GM19023 (cell line): ENCODE results near the gene PGM1.
"Not testable (repeated sequence)": the region's sequence is repeated elsewhere in the genome, so short reads cannot be mapped to it uniquely, and the experiment has no call there.

Experiments used
- ATAC-seq: cut with Tn5 transposase; IDR thresholded peaks from one replicate; pipeline ENCODE4 v1.9.1; 2021; ENCODE audit warnings: mild to moderate bottlenecking, moderate library complexity; ENCODE audit not compliant: unreplicated experiment

PGM1 gene

DNA sequence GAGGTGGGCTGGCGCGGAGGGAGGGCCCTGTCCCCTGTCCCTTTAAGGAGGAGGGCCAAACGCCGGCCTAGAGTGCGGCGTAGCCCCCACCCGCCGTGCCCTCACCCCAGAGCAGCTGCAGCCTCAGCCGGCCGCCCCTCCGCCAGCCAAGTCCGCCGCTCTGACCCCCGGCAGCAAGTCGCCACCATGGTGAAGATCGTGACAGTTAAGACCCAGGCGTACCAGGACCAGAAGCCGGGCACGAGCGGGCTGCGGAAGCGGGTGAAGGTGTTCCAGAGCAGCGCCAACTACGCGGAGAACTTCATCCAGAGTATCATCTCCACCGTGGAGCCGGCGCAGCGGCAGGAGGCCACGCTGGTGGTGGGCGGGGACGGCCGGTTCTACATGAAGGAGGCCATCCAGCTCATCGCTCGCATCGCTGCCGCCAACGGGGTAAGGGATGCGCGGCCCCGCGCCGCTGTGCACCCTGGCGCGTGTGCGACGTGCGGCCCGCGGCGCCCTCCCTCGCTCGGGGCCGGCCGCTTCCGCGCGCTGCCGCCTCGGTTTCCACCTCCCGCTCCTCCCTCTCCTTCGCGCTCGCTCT is at the start of gene PGM1:
TSS of gene PGM1 (plus strand) at position 109 of the 583 bp plus-strand sequence. CDS start at position 187, 78 bp downstream.
- ATAC-seq, result peak; percentile 77

DNA sequence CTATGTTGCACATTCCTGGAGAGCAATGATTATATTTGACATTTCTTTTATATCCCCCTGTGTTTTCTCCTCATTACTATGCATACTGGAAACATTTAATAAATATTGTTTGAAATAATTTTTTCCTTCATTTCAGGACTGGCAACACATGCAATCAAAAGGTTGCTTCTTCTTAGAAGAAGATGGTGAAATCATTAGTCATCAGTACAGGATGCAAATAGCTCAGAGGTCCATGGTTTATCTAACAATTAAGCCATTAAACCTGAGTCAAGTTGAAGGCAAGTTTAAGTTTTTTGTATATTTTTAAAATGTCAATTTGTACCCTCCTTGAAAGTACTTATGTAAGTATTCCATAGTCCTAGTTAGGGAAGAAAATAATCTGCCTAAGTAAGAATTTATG is 47.4 kb upstream of the PGM1 start:
- no peak for ATAC-seq

GRCh38 chr1:63547621-63548294 is 45.5 kb upstream of the PGM1 start:
- ATAC-seq, result no peak

DNA sequence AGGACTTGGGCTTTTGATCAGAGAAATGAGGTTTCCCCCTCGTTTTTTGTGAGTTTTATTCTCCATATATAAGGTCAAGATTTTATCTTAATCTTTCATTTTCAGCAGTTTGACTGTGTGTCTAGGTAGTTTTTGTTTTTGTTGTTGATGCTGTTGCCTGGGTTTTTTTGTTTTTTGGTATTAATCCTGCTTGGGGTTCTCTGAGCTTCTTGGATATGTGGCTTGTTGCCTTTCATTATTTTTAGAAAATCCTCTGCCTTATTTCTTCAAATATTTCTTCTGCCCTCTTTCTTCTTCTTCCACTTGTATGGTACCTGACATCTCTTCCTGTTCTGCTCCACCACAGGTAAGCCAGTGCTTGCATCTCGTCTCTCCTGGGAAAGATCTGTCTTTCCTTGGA is 44.9 kb upstream of the PGM1 start:
- no peak for ATAC-seq

DNA sequence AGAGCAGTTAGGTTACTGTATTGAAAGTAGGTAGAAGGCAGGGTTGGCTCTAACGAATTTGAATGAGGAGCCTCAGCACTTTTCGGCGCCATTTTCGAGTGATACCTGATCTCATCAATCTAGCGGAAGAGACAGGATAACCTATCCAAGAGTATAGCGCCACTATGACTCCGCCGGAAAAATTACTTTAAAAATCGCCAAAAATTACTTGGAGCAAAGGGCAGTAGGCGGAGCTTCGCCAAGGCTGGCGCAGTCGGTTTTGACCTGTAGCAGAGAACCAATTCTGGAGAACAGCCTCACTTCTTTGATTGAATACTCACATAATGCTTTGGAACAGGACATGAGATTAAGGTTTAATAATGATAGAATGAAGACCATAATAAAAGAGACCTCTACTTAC is 44.3 kb upstream of the PGM1 start:
- no peak for ATAC-seq

GRCh38 chr1:63555480-63555879 is 37.7 kb upstream of the PGM1 start:
- ATAC-seq, result no peak

DNA sequence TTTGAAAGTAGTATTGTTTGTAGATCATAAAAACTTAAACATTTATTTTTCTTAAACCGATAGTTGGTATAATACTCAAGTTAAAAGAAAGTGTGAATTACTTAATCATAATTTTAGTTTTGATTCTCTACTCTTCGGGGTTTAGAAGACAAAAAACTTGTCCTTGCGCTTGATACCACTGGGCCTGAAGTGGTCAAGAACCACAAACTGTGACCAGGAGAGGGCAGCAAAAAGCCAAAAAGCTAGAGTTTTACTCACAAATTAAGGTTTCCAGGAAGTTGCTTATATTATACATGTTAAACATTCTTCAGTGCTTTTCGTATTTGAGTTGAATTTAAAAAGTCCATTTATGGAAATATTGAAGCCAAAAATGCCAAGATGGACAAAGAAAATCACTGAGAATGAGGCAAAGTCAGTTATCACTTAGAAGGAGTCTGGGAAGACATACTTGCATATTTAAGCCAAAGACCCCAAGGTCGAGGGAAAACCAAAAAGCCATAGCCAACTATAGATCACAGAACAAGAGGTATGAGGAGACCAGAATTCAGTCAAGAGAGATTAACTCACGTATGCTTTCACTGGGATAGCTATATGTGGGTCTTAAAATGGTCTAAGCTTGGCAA is 35.7 kb upstream of the PGM1 start:
- no peak for ATAC-seq

DNA sequence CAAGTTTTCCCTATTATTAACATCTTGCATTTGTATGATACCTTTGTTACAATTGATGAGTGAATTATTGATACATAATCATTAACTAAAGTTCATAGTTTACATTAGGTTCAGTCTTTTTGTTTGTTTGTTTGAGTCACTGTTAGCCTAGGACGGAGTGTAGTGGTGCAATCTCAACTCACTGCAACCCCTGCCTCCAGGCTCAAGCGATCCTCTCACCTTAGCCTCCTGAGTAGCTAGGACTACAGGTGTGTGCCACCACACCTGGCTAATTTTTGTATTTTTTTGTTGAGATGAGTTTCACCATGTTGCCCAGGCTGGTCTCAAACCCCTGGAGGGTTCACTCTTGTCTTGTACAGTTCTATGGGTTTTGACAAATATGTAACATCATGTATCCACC is 33.9 kb upstream of the PGM1 start:
- ATAC-seq, result no peak

DNA sequence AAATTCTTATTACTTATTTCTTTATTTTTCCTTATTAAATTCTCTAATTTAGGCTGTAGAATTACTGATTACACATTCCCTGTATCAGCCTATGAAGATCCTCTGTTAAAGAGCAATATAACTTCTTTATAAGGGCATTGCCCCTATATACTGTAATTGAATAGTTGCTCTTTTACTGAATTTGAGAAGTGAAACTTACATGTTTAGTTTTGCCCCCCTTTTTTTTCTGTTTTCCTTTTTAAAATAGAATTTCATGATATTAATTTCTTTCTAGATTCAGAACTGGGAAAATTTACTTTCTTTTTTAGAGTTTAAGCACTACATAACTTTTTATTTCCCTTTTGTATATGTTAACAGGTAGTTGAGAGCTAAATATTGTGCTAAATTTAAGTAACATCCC is 29.5 kb upstream of the PGM1 start:
- no peak for ATAC-seq

GRCh38 chr1:63569068-63569467 is 24.1 kb upstream of the PGM1 start:
- ATAC-seq, result no peak

GRCh38 chr1:63569640-63570316 is 23.4 kb upstream of the PGM1 start:
- no peak for ATAC-seq

DNA sequence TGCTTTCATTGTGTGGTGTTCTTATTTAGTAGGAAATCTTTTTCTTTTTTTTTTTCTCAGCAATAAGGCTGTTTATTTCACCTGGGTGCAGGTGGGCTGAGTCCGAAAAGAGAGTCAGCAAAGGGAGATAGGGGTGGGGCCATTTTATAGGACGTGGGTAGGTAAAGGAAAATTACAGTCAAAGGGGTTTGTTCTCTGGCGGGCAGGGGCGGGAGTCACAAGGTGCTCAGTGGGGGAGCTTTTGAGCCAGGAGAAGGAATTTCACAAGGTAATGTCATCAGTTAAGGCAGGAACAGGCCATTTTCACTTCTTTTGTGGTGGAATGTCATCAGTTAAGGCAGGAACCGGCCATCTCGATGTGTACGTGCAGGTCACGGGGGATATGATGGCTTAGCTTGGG is 20.5 kb upstream of the PGM1 start:
- ATAC-seq, result not testable (repeated sequence)

- not testable (repeated sequence) for ATAC-seq
These were observed 18.9 kb upstream of the PGM1 start for GRCh38 chr1:63574203-63574796.

GRCh38 chr1:63575340-63575826 is 17.8 kb upstream of the PGM1 start:
- no peak for ATAC-seq

GRCh38 chr1:63586326-63586725 is 6.9 kb upstream of the PGM1 start:
- not testable (repeated sequence) for ATAC-seq

- ATAC-seq, result no peak
These were observed 3.0 kb upstream of the PGM1 start for GRCh38 chr1:63590166-63590560.

GRCh38 chr1:63592536-63593302 is 492 bp upstream of the PGM1 start:
- no peak for ATAC-seq

- peak; percentile 48 for ATAC-seq
These were observed 835 bp downstream of the PGM1 start for GRCh38 chr1:63593886-63594605.

DNA sequence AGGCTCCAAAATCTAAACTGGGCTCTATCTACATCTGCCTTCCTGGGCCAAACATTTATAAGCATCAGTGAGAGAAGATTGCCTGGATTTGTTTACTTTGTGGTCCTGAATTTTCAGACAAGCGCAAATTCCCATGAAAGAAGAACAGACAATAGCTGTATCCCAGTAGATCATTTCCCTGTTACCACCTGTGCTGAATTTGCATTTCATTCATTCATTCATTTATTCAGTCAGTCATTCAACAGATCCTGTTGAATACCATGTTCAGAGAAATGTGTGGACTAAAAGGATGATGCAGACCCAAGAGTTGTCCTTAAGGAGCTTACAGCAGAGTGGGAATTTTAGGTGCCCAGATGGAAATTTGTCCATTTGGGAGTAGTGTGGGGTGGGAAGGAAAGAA is 2.2 kb downstream of the PGM1 start:
- ATAC-seq, result no peak

DNA sequence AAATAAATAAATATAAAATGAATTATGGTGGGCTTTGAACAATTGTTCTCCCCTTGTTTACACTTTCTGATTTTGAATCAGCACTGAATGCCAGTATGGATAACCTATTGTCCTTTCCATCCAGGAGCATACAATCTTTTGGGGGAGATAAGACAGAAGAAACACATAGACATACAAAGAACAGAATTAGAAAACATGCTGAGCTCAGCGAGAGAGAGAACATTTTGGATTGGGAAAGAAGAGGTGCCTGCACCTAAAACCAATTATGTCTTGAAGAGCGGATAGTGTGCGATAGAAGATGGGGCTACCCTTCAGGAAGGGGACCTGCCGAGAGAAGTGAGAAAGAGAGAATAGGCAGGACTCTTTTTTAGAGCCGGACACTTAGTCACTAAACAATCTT is 6.6 kb downstream of the PGM1 start:
- no peak for ATAC-seq
